K562 (cell line): ENCODE results near the gene OOSP1. TPM values are rescaled to one million over a fixed set of nuclear protein-coding genes. Genes with fewer than 3 reads are reported as not detected.

Source experiments
- ERF ChIP-seq: fragments of 450-650 bp; formaldehyde crosslinking; IDR thresholded peaks from 2 replicates; pipeline ENCODE4 v1.4.0; 2020; ENCODE audit warnings: mild to moderate bottlenecking, mixed read lengths
- MAZ ChIP-seq, 2 experiments: fragments of 450-650 bp in 1 of 2; sonication (generic) in 1 of 2; formaldehyde crosslinking; IDR thresholded peaks in 1 of 2; conservative IDR thresholded peaks in 1 of 2; 2 replicates each; pipeline versions ENCODE4 v1.4.0 to v1.5.0; 2020; ENCODE audit warnings: mild to moderate bottlenecking in 1 of 2, missing genetic modification reagents in 1 of 2
- RBM25 ChIP-seq: fragments of 200-400 bp; formaldehyde crosslinking; IDR thresholded peaks from 2 replicates; pipeline ENCODE4 v1.6.1; 2018; ENCODE audit warnings: low read length, low read depth, moderate library complexity; ENCODE audit not compliant: severe bottlenecking
- REST ChIP-seq, 2 experiments: fragments of 450-650 bp; formaldehyde crosslinking in 1 of 2; IDR thresholded peaks; 2 replicates each; pipeline versions ENCODE4 v1.4.0 to v1.6.1; 2014 to 2020; ENCODE audit warnings: mild to moderate bottlenecking in 2 of 2, borderline replicate concordance in 1 of 2, low read depth in 1 of 2
- polyA plus RNA-seq, 8 experiments: library from polyadenylated mRNA; depleted of rRNA in 4 of 8; stranded (reverse) in 5 of 8; unstranded in 3 of 8; fragments of >200 nt; fragmentation: Nextera tagmentation in 2 of 8; fragmentation: Illumina TruSeq in 1 of 8; extraction: Ambion mirVana in 2 of 8; extraction: Trizol in 1 of 8; gene quantifications; 2 replicates each; pipeline versions ENCODE4 v1.2.1 to v1.2.3, GENCODE V29; 2011 to 2014; ENCODE audit warnings: inconsistent platforms in 1 of 8, missing spikeins in 1 of 8
- total RNA-seq, 7 experiments: library from RNA; depleted of rRNA in 6 of 7; stranded (reverse); fragments of >200 nt in 6 of 7; fragmentation: Illumina TruSeq in 2 of 7; extraction: Trizol in 2 of 7; gene quantifications; 2 replicates each; pipeline versions ENCODE4 v1.2.1 to v1.2.3, GENCODE V29; 2011 to 2021; ENCODE audit warnings: low replicate concordance in 1 of 7

OOSP1 gene
- total and polyA plus RNA-seq, 9 of the 15 experiments (the other 6 are each of a cell fraction or from before 2014, with no cell fraction given) = 0.14 to 3.0 (median 0.61) TPM

- peak; percentile 81 for TF ChIP-seq REST (IDR thresholded peaks at IDR 0.05; ENCODE audit: borderline replicate concordance)
- no peak for TF ChIP-seq REST (CRISPR knock-in tag; IDR thresholded peaks at IDR 0.05; ENCODE audit: low read depth)
- TF ChIP-seq RBM25 = peak; percentile 20
- no peak for TF ChIP-seq ERF (CRISPR knock-in tag)
- peak in 1 of 2 experiments; percentile 33; a peak in 1 of 4 replicates for TF ChIP-seq MAZ (CRISPR knock-in tag; conservative IDR thresholded peaks at IDR 0.05 in 1 of 2, IDR thresholded peaks at IDR 0.05 in 1 of 2)
Measured at GRCh38 chr11:59918987-59919589, 19.1 kb upstream of the OOSP1 start (continued).
